ENCODE data around the gene TBC1D14.

The TBC1D14 gene

DNA sequence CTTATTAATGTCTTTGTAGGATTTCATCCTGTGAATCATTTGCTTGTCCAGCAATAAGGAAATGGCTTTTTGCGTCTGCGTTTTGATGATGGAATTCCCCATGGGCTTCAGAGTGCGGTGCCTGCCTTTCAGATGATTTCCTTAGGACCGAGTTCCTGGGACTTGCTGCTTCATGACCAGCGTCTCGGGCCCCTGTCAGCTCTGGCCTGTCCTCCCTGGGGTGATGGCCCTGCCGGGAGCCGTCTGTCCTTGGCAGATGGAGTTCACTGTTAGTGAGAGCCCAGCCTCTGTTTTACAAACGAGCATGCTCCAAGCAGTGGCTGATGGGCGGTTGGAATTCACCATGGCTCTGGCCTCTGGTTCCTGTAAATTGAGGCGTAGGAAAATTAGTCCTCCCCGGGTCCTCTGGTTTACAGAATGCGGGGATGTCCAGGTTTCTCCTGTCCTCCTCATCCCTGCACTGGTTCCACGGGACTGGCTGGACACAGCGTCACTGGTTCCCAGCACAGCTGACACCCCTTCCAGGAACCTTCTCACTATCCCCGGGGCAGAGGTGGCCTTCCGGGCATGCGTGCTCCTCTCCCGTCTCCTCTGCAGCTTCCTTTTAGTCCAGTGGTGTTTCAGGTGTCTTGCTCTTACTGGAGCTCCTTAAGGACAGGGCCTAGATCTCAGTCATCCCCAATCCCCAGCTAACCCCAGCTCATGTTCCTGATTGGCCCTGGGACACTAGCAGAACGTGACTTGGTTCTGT is 34.9 kb downstream of the TBC1D14 start:
- TF ChIP-seq ZFX (IDR thresholded peaks at IDR 0.05; ENCODE audit: borderline replicate concordance) (no peak), CTCF (IDR thresholded peaks at IDR 0.05) (no peak)
- no peak overlapping the region for H3K27ac ChIP-seq

DNA sequence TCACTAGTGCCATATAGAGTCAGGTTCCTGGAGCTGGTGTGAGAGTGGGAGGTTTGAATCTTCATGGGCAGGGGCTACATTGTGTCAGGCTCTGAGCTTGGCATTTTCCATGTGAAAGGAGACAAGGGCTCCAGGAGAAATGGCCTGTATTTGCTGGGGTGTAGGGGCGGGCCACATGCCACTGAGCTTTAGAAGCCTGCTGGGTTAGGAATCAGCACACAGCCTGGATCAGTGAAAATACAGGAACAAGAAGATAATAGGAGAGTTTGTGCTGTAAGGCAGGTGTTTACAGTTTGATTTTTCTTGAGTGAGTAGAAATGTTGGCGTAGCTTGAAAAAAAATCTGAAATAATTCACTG is 35.4 kb downstream of the TBC1D14 start:
- H3K27ac ChIP-seq: no peak overlapping the region
- no peak for TF ChIP-seq CTCF (IDR thresholded peaks at IDR 0.05)
- no peak for TF ChIP-seq ZFX (IDR thresholded peaks at IDR 0.05; ENCODE audit: borderline replicate concordance)

- TF ChIP-seq ZFX (IDR thresholded peaks at IDR 0.05; ENCODE audit: borderline replicate concordance) (no peak), CTCF (IDR thresholded peaks at IDR 0.05) (no peak)
- no peak overlapping the region for H3K27ac ChIP-seq
Measured at GRCh38 chr4:6946497-6946896, 36.9 kb downstream of the TBC1D14 start.

DNA sequence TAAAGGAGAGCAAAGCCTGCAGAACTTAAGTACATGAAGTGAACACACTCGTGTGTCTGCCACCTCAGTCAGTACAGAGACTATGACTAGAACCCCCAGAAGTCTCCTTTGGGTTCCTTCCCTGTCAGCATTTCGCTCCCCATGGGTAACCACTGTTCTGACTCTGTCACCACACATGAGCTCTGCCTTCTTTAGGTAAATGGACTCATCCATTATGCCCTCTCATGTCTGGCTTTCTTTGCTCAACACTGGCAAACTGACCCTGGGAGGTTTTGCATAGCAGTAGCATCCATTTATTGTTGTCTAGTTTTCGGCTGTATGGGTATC is 38.5 kb downstream of the TBC1D14 start:
- no peak overlapping the region for H3K27ac ChIP-seq
- TF ChIP-seq ZFX (IDR thresholded peaks at IDR 0.05; ENCODE audit: borderline replicate concordance) (no peak), CTCF (IDR thresholded peaks at IDR 0.05) (no peak)

GRCh38 chr4:6951880-6952381 is 42.3 kb downstream of the TBC1D14 start:
- H3K27ac ChIP-seq: no peak overlapping the region
- TF ChIP-seq CTCF (IDR thresholded peaks at IDR 0.05) (no peak), ZFX (IDR thresholded peaks at IDR 0.05; ENCODE audit: borderline replicate concordance) (no peak)

- no peak overlapping the region; the same call in 1 of the 2 replicates for H3K27ac ChIP-seq
- no peak for TF ChIP-seq CTCF (IDR thresholded peaks at IDR 0.05)
- TF ChIP-seq ZFX (IDR thresholded peaks at IDR 0.05; ENCODE audit: borderline replicate concordance): no peak
Measured at GRCh38 chr4:6953751-6954380, 44.2 kb downstream of the TBC1D14 start.

GRCh38 chr4:6955261-6955911 is 45.8 kb downstream of the TBC1D14 start:
- TF ChIP-seq CTCF (IDR thresholded peaks at IDR 0.05) (no peak), ZFX (IDR thresholded peaks at IDR 0.05; ENCODE audit: borderline replicate concordance) (no peak)

More at GRCh38 chr4:6955261-6955911, 45.8 kb downstream of the TBC1D14 start:
- peak overlapping the region; percentile 85 for H3K27ac ChIP-seq
